ENCODE results near the gene RAB10.

DNA sequence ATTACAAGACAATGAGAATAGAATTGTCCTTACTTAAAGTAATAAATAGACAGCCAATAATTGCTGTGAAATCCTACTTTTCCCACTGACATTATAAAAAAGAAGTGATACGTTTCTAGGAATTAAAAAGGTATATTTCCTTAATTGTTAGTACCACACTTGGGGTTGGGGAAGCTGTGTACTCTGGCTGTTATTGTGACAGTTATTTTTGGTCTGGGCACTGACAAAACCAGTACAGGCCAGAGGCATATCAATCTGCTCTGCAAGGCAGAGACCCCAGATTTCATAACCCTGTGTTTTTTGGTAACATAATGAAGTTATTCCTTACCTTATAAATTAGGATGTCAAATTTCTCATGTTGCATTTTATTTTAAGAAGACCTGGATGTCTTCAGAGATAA, 66.5 kb downstream of the RAB10 start:
- TF ChIP-seq POLR2A (IDR thresholded peaks at IDR 0.05; ENCODE audit: low read depth, low read length) (no peak), BHLHE40 (IDR thresholded peaks at IDR 0.05; ENCODE audit: low read depth, low read length) (no peak), MXI1 (IDR thresholded peaks at IDR 0.05; ENCODE audit: borderline replicate concordance, low read depth, low read length) (no peak), MAZ (IDR thresholded peaks at IDR 0.05; ENCODE audit: borderline replicate concordance, low read depth, low read length) (no peak), FOS (IDR thresholded peaks at IDR 0.05; ENCODE audit: low read depth, low read length) (no peak), SMC3 (IDR thresholded peaks at IDR 0.05; ENCODE audit: low read depth, low read length) (no peak), RAD21 (IDR thresholded peaks at IDR 0.05; ENCODE audit: low read length) (no peak), RFX5 (IDR thresholded peaks at IDR 0.05; ENCODE audit: low read depth, low read length) (no peak), CEBPB (IDR thresholded peaks at IDR 0.05; ENCODE audit: low read depth, low read length) (no peak)
- TF ChIP-seq, protein P1, sequence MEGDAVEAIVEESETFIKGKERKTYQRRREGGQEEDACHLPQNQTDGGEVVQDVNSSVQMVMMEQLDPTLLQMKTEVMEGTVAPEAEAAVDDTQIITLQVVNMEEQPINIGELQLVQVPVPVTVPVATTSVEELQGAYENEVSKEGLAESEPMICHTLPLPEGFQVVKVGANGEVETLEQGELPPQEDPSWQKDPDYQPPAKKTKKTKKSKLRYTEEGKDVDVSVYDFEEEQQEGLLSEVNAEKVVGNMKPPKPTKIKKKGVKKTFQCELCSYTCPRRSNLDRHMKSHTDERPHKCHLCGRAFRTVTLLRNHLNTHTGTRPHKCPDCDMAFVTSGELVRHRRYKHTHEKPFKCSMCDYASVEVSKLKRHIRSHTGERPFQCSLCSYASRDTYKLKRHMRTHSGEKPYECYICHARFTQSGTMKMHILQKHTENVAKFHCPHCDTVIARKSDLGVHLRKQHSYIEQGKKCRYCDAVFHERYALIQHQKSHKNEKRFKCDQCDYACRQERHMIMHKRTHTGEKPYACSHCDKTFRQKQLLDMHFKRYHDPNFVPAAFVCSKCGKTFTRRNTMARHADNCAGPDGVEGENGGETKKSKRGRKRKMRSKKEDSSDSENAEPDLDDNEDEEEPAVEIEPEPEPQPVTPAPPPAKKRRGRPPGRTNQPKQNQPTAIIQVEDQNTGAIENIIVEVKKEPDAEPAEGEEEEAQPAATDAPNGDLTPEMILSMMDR (conservative IDR thresholded peaks at IDR 0.05; ENCODE audit: low read depth, low read length): no peak
- TF ChIP-seq, protein P2, sequence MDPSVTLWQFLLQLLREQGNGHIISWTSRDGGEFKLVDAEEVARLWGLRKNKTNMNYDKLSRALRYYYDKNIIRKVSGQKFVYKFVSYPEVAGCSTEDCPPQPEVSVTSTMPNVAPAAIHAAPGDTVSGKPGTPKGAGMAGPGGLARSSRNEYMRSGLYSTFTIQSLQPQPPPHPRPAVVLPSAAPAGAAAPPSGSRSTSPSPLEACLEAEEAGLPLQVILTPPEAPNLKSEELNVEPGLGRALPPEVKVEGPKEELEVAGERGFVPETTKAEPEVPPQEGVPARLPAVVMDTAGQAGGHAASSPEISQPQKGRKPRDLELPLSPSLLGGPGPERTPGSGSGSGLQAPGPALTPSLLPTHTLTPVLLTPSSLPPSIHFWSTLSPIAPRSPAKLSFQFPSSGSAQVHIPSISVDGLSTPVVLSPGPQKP (IDR thresholded peaks at IDR 0.05; ENCODE audit: borderline replicate concordance, low read depth, low read length): no peak
